Left ventricle myocardium inferior (tissue), 1 donor: ENCODE results near the gene COG2. TPM values are rescaled to one million over a fixed set of nuclear protein-coding genes. Genes with fewer than 3 reads are reported as not detected.

Experiments used
- DNase-seq: peaks from one replicate; pipeline ENCODE4 v3.0.0-alpha.2; 2020
- H3K27ac ChIP-seq: fragments of 200-600 bp; replicated peaks from 2 replicates; pipeline ENCODE4 v1.8.0; 2021
- H3K27me3 ChIP-seq: fragments of 200-600 bp; 2 replicates; pipeline ENCODE4 v1.8.0; 2021; ENCODE audit warnings: low read depth
- H3K36me3 ChIP-seq: fragments of 200-600 bp; 2 replicates; pipeline ENCODE4 v1.8.0; 2021
- H3K4me1 ChIP-seq: fragments of 200-600 bp; 2 replicates; pipeline ENCODE4 v1.8.0; 2021
- H3K4me3 ChIP-seq: fragments of 200-600 bp; 2 replicates; pipeline ENCODE4 v1.8.0; 2021; ENCODE audit warnings: mild to moderate bottlenecking, moderate library complexity
- H3K9me3 ChIP-seq: fragments of 200-600 bp; replicated peaks from 2 replicates; pipeline ENCODE4 v1.8.0; 2021
- intact Hi-C: fragments of 100-400 bp; cut with micrococcal nuclease; formaldehyde crosslinking; loops from one replicate; pipeline ENCODE4 v1.11.0; 2022
- long read RNA-seq: library from polyadenylated mRNA; unstranded; transcript quantifications from one replicate; pipeline ENCODE4 v2.0.0, GENCODE V29; 2021
- total RNA-seq: library from RNA; stranded (reverse); fragmentation: NEBNext Ultra II Directional; extraction: Animal tissue kit (Norgen Biotek cat#: 25700); gene quantifications from one replicate; pipeline ENCODE4 v1.2.1, GENCODE V29; 2021
- TF ChIP-seq, protein P1 (sequence below): fragments of 200-600 bp; IDR thresholded peaks from 2 replicates; pipeline ENCODE4 v1.8.0; 2021; ENCODE audit warnings: antibody characterized with exemption, mild to moderate bottlenecking, borderline replicate concordance
- donor health status: DM: no; HTN: yes; CAD: no; lungs with severe emphysema.

The COG2 gene, protein sequence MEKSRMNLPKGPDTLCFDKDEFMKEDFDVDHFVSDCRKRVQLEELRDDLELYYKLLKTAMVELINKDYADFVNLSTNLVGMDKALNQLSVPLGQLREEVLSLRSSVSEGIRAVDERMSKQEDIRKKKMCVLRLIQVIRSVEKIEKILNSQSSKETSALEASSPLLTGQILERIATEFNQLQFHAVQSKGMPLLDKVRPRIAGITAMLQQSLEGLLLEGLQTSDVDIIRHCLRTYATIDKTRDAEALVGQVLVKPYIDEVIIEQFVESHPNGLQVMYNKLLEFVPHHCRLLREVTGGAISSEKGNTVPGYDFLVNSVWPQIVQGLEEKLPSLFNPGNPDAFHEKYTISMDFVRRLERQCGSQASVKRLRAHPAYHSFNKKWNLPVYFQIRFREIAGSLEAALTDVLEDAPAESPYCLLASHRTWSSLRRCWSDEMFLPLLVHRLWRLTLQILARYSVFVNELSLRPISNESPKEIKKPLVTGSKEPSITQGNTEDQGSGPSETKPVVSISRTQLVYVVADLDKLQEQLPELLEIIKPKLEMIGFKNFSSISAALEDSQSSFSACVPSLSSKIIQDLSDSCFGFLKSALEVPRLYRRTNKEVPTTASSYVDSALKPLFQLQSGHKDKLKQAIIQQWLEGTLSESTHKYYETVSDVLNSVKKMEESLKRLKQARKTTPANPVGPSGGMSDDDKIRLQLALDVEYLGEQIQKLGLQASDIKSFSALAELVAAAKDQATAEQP
- 25.6 TPM for total RNA-seq
- long read RNA-seq, transcript COG2-202 (18 exons, 2,921 nt), result major isoform, 70 of 80 reads
- long read RNA-seq, partial matches to known transcripts, result 2 of 80 reads
- long read RNA-seq, other reads (novel, unspliced or antisense), result 5 of 80 reads

DNA sequence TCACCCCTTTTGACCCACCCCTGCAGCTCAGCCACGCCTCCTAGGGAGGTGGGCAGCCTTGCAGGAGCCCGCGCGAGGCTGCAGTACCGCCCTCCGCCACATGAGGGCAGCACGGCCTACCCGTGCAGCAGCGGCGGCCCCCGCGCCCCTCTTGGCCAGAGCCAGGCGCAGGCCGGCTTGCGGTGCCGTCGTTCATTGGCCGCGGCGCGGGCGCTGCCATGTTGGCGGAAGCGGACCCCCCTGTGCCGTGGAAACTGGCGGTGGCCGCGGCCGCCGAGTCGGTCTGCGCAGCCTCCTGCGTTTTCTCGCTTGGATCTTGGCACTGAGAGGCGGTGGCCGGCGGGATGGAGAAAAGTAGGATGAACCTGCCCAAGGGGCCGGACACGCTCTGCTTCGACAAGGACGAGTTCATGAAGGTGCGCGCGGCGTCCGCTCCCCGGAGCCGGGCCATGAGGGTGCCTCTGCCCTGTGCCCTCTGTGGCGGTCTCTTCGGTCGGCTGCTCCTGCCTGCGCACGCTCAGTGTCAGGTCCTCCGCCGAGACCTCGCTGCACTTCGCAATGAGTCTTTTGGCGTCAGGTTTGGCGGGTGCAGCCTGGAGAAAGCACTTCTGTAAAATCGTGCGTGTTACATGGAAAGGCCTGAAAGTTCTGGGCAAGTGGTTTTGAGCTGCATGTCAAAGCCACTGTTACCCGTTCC, at the start of gene COG2:
COG2 (plus strand) TSS at position 219 of the 697 bp plus-strand sequence; CDS start at position 345, 126 bp downstream.
- intact Hi-C loops, result no loop called here
- Histone ChIP-seq H3K4me3 (peak within 1 kb of the TSS; percentile 97), H3K27ac (peak within 1 kb of the TSS; percentile 95), H3K9me3 (no peaks in the 10 kb centered on the region), H3K4me1 (peaks cover 67% of the 10 kb centered on the region), H3K27me3 (no peaks in the 10 kb centered on the region), H3K36me3 (no peaks in the 10 kb centered on the region)
- peak; percentile 96 for DNase-seq
- TF ChIP-seq, protein P1, sequence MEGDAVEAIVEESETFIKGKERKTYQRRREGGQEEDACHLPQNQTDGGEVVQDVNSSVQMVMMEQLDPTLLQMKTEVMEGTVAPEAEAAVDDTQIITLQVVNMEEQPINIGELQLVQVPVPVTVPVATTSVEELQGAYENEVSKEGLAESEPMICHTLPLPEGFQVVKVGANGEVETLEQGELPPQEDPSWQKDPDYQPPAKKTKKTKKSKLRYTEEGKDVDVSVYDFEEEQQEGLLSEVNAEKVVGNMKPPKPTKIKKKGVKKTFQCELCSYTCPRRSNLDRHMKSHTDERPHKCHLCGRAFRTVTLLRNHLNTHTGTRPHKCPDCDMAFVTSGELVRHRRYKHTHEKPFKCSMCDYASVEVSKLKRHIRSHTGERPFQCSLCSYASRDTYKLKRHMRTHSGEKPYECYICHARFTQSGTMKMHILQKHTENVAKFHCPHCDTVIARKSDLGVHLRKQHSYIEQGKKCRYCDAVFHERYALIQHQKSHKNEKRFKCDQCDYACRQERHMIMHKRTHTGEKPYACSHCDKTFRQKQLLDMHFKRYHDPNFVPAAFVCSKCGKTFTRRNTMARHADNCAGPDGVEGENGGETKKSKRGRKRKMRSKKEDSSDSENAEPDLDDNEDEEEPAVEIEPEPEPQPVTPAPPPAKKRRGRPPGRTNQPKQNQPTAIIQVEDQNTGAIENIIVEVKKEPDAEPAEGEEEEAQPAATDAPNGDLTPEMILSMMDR, result peak; percentile 100

- TF ChIP-seq, protein P1, result no peak
- H3K27me3 ChIP-seq, result peaks cover 12% of the 10 kb centered on the region
- H3K36me3 ChIP-seq, result no peaks in the 10 kb centered on the region
- H3K4me3 ChIP-seq, result no peak overlapping the region
- H3K27ac ChIP-seq, result no peak overlapping the region
- H3K9me3 ChIP-seq, result no peaks in the 10 kb centered on the region
- H3K4me1 ChIP-seq, result no peaks in the 10 kb centered on the region
- intact Hi-C loops, result no loop called here
- no peak for DNase-seq
Measured at GRCh38 chr1:230592848-230593414, 49.4 kb upstream of the COG2 start.

DNA sequence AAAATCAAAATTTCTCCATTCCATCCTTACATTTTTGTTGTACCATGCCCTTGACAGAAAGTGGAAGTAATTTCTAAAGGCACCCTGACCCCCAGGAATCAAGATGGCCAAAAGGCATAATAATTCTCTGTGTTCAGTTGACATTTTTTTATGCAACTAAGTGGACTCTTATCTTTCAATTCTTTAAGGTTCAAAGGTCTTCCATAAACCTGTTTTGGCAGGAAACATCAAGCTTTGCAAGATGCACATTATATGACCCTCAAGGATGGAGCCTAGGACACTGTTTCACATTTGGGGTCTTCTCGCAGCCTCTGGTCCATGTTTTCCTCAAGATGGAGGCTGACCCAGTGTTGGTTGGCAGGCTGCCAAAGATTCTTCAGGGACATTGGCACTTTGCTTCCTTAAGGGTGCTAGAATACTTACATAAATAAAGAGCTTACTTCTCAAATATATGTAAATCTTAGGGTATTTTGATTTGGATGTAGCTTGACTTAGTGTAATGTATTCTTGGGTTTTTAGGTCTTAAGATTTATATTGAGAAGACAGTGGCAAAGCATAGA, 48.0 kb upstream of the COG2 start:
- Histone ChIP-seq H3K9me3 (peaks cover 7% of the 10 kb centered on the region), H3K4me1 (no peaks in the 10 kb centered on the region), H3K36me3 (no peaks in the 10 kb centered on the region), H3K4me3 (no peak overlapping the region), H3K27ac (no peak overlapping the region), H3K27me3 (peaks cover 12% of the 10 kb centered on the region)
- TF ChIP-seq, protein P1, result no peak
- no peak for DNase-seq
- intact Hi-C loops, result no loop called here

- Histone ChIP-seq H3K4me3 (no peak overlapping the region), H3K4me1 (no peaks in the 10 kb centered on the region), H3K36me3 (no peaks in the 10 kb centered on the region), H3K27me3 (peaks cover 12% of the 10 kb centered on the region), H3K27ac (no peak overlapping the region), H3K9me3 (peaks cover 12% of the 10 kb centered on the region)
- intact Hi-C loops, result no loop called here
- no peak for DNase-seq
- TF ChIP-seq, protein P1, result no peak
Measured at GRCh38 chr1:230595181-230595580, 47.1 kb upstream of the COG2 start.

DNA sequence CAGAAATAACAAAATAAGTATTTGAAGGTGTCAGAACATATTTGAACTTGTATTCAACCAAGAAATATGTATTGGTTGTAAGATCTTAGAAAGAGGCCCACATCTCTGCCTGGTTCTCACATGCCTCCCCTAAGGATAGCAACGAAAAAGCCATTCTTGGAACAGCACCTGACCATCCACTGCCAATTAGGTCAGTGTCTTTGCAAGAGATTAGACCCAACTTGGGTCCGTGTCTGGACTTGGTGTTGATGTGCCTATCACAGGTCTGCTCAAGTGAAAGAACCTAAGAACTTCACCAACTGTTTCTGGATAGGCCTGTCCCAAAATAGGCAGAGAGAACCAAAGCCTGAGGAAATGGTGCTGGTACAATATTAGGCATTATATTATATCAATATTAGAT, 46.0 kb upstream of the COG2 start:
- H3K27ac ChIP-seq, result no peak overlapping the region
- no peak overlapping the region for H3K4me3 ChIP-seq
- intact Hi-C loops, result no loop called here
- no peak for DNase-seq
- TF ChIP-seq, protein P1, result no peak
- peaks cover 12% of the 10 kb centered on the region for H3K9me3 ChIP-seq
- peaks cover 12% of the 10 kb centered on the region for H3K27me3 ChIP-seq
- no peaks in the 10 kb centered on the region for H3K4me1 ChIP-seq
- no peaks in the 10 kb centered on the region for H3K36me3 ChIP-seq
